Lung microvascular endothelial cell (primary cell): Measurements from ENCODE around the gene ARHGAP42. TPM values are rescaled to one million over a fixed set of nuclear protein-coding genes. Genes with fewer than 3 reads are reported as not detected.

Experiments
- DNase-seq, 2 donors: peaks; one replicate each; pipeline versions ENCODE4 v3.0.0 to v3.0.0-alpha.2; 2010; ENCODE audit warnings: low read depth in 2 of 2
- total RNA-seq: library from RNA; depleted of rRNA; stranded (reverse); fragments of >200 nt; gene quantifications from 2 replicates; pipeline ENCODE4 v1.2.1, GENCODE V29; 2014

ARHGAP42 gene
- total RNA-seq, 1 donor from 2014 or later = 7.1 TPM

- DNase-seq = peak in 1 of 2 donors; percentile 33
Observed at GRCh38 chr11:100831929-100832494, 144.9 kb downstream of the ARHGAP42 start.

GRCh38 chr11:100832829-100833228 is 145.7 kb downstream of the ARHGAP42 start:
- DNase-seq = no peak

DNA sequence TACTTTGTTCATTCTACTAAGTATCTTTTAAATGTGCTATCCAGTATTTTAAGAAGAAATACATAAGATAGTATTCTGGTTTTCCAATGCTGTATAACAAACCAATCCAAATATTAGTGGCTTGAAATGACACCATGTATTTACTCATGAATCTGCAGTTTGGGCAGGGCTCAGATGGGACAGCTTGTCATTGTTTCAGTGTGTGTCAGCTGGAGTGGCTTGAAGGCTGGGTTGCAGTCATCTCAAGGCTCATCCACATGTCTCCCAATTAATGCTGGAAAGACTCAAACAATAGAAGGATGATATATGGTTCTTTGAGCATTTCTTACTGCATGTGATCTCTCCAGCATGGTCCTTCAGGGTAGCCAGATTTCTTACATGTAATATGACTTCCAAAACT is 146.2 kb downstream of the ARHGAP42 start:
- no peak for DNase-seq

DNA sequence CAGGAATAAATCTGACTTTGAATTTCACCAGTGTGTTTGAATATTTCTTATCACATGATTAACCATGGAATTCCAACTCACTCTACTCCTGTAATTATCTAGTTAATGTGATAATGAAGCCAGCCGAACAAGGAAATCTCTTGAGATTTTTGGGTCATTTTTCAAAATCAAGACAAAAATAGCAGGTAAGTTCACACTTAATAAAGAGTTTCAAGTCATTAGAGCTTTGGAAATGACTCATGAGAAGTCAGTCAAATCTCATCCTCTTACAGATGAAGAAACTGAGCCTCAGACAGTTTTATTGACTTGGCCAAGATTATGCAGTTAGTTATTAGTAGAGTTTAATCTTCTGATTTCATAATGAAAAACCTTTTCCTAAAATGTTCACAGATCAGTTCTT is 148.8 kb downstream of the ARHGAP42 start:
- DNase-seq = no peak

DNA sequence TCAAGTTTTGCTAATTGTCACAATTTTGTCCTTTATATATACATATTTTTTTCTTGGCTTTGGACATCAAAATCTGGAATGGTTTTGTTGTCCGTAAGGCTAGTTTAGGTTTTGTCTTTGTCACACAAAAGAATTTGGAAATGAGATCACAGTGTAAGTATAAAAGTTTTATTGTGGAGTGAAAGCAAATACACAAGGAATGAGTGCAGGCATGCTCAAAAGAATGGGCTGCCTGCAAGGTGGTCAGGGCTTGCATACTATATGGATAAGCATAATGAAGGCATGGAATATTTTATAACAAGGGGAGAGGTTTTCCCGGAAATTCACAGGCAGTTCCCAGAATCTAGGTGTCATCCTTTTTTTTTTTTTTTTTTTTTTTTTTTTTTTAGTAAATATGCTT is 150.2 kb downstream of the ARHGAP42 start:
- no peak for DNase-seq

DNA sequence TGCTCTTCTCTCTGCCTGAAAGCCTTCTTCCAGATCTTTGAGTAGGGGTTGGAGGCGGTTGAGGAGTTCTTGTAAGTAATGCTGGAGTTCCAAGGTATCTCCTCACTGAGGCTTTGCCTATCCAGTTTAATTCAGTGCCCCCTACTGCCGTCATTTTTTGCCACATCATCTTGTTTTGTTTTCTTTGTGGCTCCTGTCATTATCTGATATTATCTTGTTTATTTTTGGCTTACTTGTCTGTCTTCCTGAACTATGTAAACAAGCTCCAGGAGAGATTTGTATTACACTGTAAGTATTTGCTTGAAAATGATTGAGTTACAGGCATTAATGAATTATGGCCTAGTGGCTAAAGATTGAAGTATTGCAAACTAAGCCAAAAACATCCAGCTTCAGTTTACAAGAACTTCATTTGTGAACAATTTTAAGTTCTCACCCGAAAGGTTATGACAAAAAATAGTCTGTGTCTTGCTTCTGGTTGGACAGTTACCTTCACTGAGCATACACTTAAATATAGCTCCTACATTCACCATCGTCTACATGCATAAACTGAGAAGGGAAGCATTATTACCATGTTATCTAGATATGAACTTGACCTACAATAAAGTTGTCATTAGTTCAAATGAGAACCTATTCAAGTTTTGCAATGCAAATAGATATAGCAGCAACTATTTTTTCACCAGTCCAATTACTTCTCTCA is 154.8 kb downstream of the ARHGAP42 start:
- no peak for DNase-seq

GRCh38 chr11:100847696-100848216 is 160.7 kb downstream of the ARHGAP42 start:
- DNase-seq = no peak

DNA sequence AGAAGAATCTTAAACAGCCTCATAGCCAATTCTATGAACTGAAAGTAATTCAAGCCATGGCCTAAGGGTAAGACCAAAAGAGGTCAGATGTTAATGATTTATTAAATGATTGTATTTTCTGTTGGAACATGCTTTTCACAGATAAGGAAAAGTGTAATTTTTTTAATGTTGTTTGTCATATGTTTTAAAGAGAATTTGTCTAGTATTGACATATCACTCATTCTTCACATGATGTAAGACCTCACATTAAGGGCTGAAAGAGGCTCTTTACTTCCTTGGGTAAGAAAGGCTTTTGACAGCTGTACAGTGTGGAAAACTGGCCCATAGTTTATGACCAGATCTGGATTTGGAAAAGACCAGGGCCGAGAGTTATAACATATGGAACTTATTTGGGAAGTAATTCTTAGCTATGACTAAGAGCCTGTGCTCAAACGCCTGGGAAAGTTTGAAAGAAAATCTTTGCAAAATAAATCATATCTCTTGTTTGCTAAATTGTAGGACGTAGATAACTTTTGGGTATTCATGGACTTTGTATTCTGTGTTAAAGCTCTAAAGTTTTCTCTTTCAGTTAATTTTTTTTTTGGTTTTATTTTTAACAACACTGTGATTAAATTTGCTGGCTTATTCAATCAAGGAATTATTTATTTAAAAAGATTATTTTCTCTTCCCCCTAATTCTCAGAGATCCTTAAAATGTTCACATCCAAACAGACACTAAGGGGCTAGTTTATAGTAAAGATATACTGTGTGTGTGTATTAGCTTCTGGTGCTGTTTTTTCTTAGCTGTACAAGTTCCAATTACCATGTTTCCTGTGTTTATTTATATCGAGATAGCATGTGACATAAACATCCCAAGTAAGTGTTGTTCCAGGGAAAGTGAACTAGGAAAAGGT is 162.2 kb downstream of the ARHGAP42 start:
- DNase-seq = peak in 1 of 2 donors; percentile 51

DNA sequence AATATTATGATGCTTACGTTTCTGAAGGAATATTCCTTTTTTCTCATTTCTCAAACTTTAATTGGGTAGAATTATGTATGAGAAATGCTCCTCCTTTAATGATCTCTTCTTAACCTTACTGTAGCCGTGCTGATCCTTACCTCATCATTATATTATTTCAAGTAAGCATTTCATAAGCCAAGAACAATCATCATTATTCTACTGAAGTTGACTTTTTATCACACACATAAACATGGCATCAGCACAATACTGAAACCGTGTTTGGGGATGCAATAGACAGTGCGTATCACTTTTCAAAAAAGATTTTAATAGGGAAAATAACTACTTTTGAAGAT is 162.8 kb downstream of the ARHGAP42 start:
- no peak for DNase-seq

DNA sequence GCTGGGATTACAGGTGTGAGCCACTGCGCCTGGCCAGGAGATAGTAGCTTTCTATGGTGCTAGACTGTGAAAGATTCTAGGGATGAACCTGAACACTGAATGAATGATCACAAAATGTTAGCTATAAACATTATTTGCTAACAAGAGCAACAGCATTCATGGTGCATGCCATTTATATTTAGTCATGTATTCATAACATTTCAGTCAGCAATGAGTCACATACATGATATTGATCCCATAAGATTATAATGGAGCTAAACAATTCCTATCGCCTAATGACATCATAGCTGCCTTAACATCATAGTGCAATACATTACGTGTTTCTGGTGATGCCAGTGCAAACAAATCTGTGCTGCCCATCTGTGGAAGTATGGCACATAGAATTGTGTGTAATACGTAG is 164.1 kb downstream of the ARHGAP42 start:
- DNase-seq = no peak

GRCh38 chr11:100851584-100852152 is 164.6 kb downstream of the ARHGAP42 start:
- DNase-seq = no peak

GRCh38 chr11:100855466-100856067 is 168.5 kb downstream of the ARHGAP42 start:
- DNase-seq = peak; percentile 67 to 74

DNA sequence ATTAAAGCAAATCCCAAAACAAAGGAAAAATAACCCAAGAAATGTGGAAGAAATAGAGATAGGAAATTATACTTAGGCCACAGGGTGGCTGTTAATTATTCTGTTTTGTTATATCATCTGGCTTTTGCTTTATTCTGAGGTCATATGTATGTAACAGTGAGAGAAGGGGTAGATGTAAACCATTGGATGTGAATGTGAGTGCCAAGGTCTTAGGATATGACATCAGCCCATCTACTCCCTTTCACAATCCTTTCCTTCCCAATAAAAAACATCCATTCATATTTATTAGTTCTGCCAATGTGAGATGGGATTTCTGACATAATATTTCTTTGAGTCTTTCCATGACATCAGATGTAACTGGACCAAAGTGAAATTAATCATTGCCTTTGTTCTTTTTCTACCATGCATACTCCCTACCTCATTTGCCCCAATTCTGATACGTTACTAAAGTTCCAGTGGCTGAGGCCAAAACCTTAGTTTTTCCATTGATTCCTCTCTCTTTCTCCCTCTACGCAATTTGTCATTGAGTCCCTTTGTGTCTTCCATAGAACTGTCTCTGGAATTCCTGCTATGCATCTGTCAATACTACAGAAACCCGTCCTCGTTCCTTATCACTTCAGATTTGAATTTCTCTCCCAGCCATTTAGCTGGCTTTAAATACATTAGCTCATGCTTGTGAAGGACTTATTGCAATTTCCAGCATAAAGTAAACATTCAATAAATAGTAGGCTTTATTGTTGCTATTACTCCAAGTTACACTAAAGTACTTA is 170.3 kb downstream of the ARHGAP42 start:
- DNase-seq = no peak

- DNase-seq = no peak
Observed at GRCh38 chr11:100860318-100861155, 173.4 kb downstream of the ARHGAP42 start.

- no peak for DNase-seq
Observed at GRCh38 chr11:100861212-100861611, 174.1 kb downstream of the ARHGAP42 start.

DNA sequence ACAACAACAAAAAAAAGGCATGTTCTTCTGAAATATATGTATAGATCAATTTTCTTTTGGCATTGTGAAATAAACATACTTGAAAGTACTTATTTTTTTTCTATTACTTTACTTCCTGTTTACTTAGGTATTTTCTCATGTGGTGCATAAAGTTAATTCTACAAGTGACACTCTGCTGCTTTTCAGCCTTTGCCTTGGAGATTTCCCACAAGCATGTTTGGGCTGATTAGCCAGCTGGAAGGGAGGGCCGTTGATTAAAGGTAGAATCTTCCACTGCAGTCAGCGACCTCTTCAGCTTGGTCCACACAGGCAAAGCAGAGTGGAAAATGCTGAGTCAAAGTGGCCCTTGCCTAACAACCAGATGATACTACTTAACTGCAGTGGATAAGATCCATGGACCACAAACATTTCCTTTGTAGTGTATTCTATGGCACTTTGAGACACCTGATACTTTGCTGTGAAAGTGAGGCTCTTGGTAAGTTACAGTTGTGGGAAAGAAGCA is 176.0 kb downstream of the ARHGAP42 start:
- DNase-seq = peak; percentile 47 to 50

GRCh38 chr11:100865443-100866065 is 178.5 kb downstream of the ARHGAP42 start:
- DNase-seq = no peak

- DNase-seq = no peak
Observed at GRCh38 chr11:100866453-100866852, 179.4 kb downstream of the ARHGAP42 start.

DNA sequence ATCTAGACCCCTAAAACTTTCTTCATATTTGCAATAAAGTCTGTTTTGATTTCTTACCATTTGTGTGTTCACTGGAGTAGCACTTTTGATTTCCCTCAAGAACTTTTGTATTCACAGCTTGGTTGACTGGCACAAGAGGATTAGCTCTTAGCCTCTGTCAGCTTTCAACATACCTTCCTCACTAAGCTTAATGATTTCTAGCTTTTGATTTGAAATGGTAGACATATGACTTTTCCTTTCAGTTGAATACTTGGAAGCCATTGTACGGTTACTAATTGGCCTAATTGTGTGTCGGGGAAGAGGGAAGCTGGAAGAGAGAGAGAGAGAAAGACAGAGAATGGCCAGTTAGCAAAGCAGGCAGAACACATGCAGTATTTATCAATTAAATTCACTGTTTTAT is 180.5 kb downstream of the ARHGAP42 start:
- no peak for DNase-seq
